ENCODE results near the gene ARHGEF10L.

Gene ARHGEF10L

DNA sequence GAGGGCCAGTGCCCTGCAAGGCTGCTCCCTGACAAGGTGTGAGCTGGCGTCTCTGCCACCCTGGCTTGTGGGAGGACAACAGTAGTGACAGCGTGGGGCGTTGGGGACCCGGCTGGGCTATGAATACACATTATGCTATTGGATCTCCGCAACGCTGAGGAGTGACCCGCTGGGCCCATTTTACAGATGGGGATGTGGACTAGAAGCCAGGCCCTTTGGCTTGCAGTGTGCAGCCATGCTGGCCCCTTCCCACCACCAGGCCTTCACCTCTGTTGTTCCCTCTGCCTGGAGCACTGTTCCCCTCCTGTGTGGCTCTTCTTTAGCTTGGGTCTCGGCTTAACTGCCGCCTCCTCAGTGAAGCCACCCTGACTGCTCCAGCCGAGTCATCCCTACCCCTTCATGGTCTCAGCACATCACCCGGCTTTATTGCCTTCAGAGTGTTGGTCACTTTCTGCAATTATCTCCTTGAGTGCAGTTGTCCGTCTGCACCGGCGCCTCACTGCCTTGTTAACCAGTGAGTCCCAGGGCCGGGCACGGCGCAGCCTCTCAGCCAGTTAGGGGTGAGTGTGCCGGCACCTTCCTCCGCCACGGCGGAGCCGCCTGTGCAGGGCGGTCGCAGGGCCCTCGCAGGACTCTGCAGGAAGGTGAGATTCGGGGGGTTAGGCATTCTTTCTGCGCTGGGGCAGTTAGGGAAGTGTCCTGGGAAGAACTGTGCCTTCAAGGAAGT is 131.3 kb downstream of the ARHGEF10L start:
- no peaks in the 10 kb centered on the region for H3K27me3 ChIP-seq (ENCODE audit: low read length)
- no peak overlapping the region for H3K27ac ChIP-seq (ENCODE audit: low read depth, low read length)

GRCh38 chr1:17671314-17671705 is 131.8 kb downstream of the ARHGEF10L start:
- H3F3A ChIP-seq (ENCODE audit: insufficient read depth), result no peaks in the 10 kb centered on the region
- no peaks in the 10 kb centered on the region for H4K20me1 ChIP-seq (ENCODE audit: low read depth, low read length)
- H3K27me3 ChIP-seq (ENCODE audit: low read length), result no peaks in the 10 kb centered on the region
- TF ChIP-seq EZH2phosphoT487 (conservative IDR thresholded peaks at IDR 0.05; ENCODE audit: low read length), result no peak
- TF ChIP-seq, protein P1, sequence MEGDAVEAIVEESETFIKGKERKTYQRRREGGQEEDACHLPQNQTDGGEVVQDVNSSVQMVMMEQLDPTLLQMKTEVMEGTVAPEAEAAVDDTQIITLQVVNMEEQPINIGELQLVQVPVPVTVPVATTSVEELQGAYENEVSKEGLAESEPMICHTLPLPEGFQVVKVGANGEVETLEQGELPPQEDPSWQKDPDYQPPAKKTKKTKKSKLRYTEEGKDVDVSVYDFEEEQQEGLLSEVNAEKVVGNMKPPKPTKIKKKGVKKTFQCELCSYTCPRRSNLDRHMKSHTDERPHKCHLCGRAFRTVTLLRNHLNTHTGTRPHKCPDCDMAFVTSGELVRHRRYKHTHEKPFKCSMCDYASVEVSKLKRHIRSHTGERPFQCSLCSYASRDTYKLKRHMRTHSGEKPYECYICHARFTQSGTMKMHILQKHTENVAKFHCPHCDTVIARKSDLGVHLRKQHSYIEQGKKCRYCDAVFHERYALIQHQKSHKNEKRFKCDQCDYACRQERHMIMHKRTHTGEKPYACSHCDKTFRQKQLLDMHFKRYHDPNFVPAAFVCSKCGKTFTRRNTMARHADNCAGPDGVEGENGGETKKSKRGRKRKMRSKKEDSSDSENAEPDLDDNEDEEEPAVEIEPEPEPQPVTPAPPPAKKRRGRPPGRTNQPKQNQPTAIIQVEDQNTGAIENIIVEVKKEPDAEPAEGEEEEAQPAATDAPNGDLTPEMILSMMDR (IDR thresholded peaks at IDR 0.05; ENCODE audit: insufficient read depth, low read length, poor library complexity, severe bottlenecking), result no peak
- H3K36me3 ChIP-seq (ENCODE audit: low read length), result no peaks in the 10 kb centered on the region
- H3K9ac ChIP-seq (ENCODE audit: low read length), result no peak overlapping the region
- no peak overlapping the region for H3K27ac ChIP-seq (ENCODE audit: low read depth, low read length)
- no peaks in the 10 kb centered on the region for H3K9me3 ChIP-seq (ENCODE audit: insufficient read depth, low read length)
- no peak overlapping the region for H3K4me2 ChIP-seq (ENCODE audit: low read depth, low read length, poor library complexity, severe bottlenecking)
- no peak overlapping the region for H2AFZ ChIP-seq (ENCODE audit: low read depth, low read length, severe bottlenecking)
- no peaks in the 10 kb centered on the region for H3K9me2 ChIP-seq (replicated peaks; ENCODE audit: insufficient read depth, low read length)
- no peak overlapping the region for H3K4me3 ChIP-seq (ENCODE audit: insufficient read depth, low read length, poor library complexity, severe bottlenecking)
- H3K79me2 ChIP-seq (ENCODE audit: insufficient read depth, low read length), result no peaks in the 10 kb centered on the region

More for the DNA sequence above, 131.3 kb downstream of the ARHGEF10L start:
- Histone ChIP-seq H3K79me2 (ENCODE audit: insufficient read depth, low read length) (no peaks in the 10 kb centered on the region), H3K9me2 (replicated peaks; ENCODE audit: insufficient read depth, low read length) (no peaks in the 10 kb centered on the region), H3K4me3 (ENCODE audit: insufficient read depth, low read length, poor library complexity, severe bottlenecking) (no peak overlapping the region), H2AFZ (ENCODE audit: low read depth, low read length, severe bottlenecking) (no peak overlapping the region), H3K9me3 (ENCODE audit: insufficient read depth, low read length) (no peaks in the 10 kb centered on the region), H3K9ac (ENCODE audit: low read length) (no peak overlapping the region), H4K20me1 (ENCODE audit: low read depth, low read length) (no peaks in the 10 kb centered on the region), H3K4me2 (ENCODE audit: low read depth, low read length, poor library complexity, severe bottlenecking) (no peak overlapping the region), H3K36me3 (ENCODE audit: low read length) (no peaks in the 10 kb centered on the region), H3F3A (ENCODE audit: insufficient read depth) (no peaks in the 10 kb centered on the region)
- TF ChIP-seq, protein P1 (IDR thresholded peaks at IDR 0.05; ENCODE audit: insufficient read depth, low read length, poor library complexity, severe bottlenecking), result no peak
- TF ChIP-seq EZH2phosphoT487 (conservative IDR thresholded peaks at IDR 0.05; ENCODE audit: low read length), result no peak

- Histone ChIP-seq H3K9ac (ENCODE audit: low read length) (no peak overlapping the region), H3K36me3 (ENCODE audit: low read length) (no peaks in the 10 kb centered on the region), H3K9me2 (replicated peaks; ENCODE audit: insufficient read depth, low read length) (no peaks in the 10 kb centered on the region), H3K79me2 (ENCODE audit: insufficient read depth, low read length) (no peaks in the 10 kb centered on the region), H3K4me3 (ENCODE audit: insufficient read depth, low read length, poor library complexity, severe bottlenecking) (no peak overlapping the region), H2AFZ (ENCODE audit: low read depth, low read length, severe bottlenecking) (no peak overlapping the region), H4K20me1 (ENCODE audit: low read depth, low read length) (no peaks in the 10 kb centered on the region), H3K27ac (ENCODE audit: low read depth, low read length) (no peak overlapping the region), H3K27me3 (ENCODE audit: low read length) (no peaks in the 10 kb centered on the region), H3F3A (ENCODE audit: insufficient read depth) (no peaks in the 10 kb centered on the region), H3K4me2 (ENCODE audit: low read depth, low read length, poor library complexity, severe bottlenecking) (no peak overlapping the region), H3K9me3 (ENCODE audit: insufficient read depth, low read length) (no peaks in the 10 kb centered on the region)
- TF ChIP-seq, protein P1 (IDR thresholded peaks at IDR 0.05; ENCODE audit: insufficient read depth, low read length, poor library complexity, severe bottlenecking), result no peak
- TF ChIP-seq EZH2phosphoT487 (conservative IDR thresholded peaks at IDR 0.05; ENCODE audit: low read length), result no peak
Measured at GRCh38 chr1:17671741-17672140, 132.2 kb downstream of the ARHGEF10L start.
